ENCODE measurements around the gene LDHD.

LDHD gene

GRCh38 chr16:75114179-75114945 lies 2.2 kb downstream of the LDHD start:
- DNase-seq = no peak

GRCh38 chr16:75113541-75114121 lies 2.9 kb downstream of the LDHD start:
- DNase-seq = no peak

- DNase-seq = no peak
Observed at GRCh38 chr16:75112734-75113491, 3.7 kb downstream of the LDHD start.

GRCh38 chr16:75111961-75112733 lies 4.4 kb downstream of the LDHD start:
- no peak for DNase-seq

GRCh38 chr16:75111514-75111940 lies 5.1 kb downstream of the LDHD start:
- DNase-seq = no peak

- peak; percentile 75 for DNase-seq
Observed at GRCh38 chr16:75110637-75111513, 5.7 kb downstream of the LDHD start.

GRCh38 chr16:75109732-75110243 lies 6.8 kb downstream of the LDHD start:
- no peak for DNase-seq

- peak; percentile 95 for DNase-seq
Observed at GRCh38 chr16:75108792-75109731, 7.5 kb downstream of the LDHD start.

GRCh38 chr16:75107505-75107904 lies 9.1 kb downstream of the LDHD start:
- DNase-seq = no peak

- no peak for DNase-seq
Observed at GRCh38 chr16:75106351-75107274, 10.0 kb downstream of the LDHD start.

- no peak for DNase-seq
Observed at GRCh38 chr16:75105306-75106061, 11.1 kb downstream of the LDHD start.

- no peak for DNase-seq
Observed at GRCh38 chr16:75104836-75105235, 11.7 kb downstream of the LDHD start.

GRCh38 chr16:75103994-75104393 lies 12.6 kb downstream of the LDHD start:
- DNase-seq = no peak

GRCh38 chr16:75102595-75102994 lies 14.0 kb downstream of the LDHD start:
- no peak for DNase-seq

GRCh38 chr16:75101635-75102034 lies 14.9 kb downstream of the LDHD start:
- DNase-seq = no peak

- no peak for DNase-seq
Observed at GRCh38 chr16:75100603-75100990, 16.0 kb downstream of the LDHD start.

GRCh38 chr16:75099738-75100602 lies 16.6 kb downstream of the LDHD start:
- DNase-seq = no peak

All from NCI-H226 (cell line).